Smooth muscle cell (in vitro differentiated cells): ENCODE results near the gene GRB7. TPM values are rescaled to one million over a fixed set of nuclear protein-coding genes. Genes with fewer than 3 reads are reported as not detected.

ENCODE experiments used
- DNase-seq: peaks from one replicate; lab custom pipeline; 2025; ENCODE audit not compliant: unreplicated experiment; lab: John Stamatoyannopoulos, UW
- H2AFZ ChIP-seq: fragments of 200-600 bp; sonication (generic); 2 replicates; pipeline ENCODE4 v1.6.0; 2016; ENCODE audit warnings: antibody characterized with exemption, low read depth, mild to moderate bottlenecking
- H3F3A ChIP-seq: fragments of 200-600 bp; sonication (generic); 2 replicates; pipeline ENCODE4 v1.6.0; 2017; ENCODE audit warnings: antibody characterized with exemption, low read depth
- H3K27ac ChIP-seq: fragments of 200-600 bp; sonication (generic); 2 replicates; pipeline ENCODE4 v1.5.1; 2016; ENCODE audit warnings: low read depth, mild to moderate bottlenecking
- H3K27me3 ChIP-seq: fragments of 200-600 bp; sonication (generic); 2 replicates; pipeline ENCODE4 v1.6.1; 2016; ENCODE audit warnings: low read depth, mild to moderate bottlenecking
- H3K36me3 ChIP-seq: fragments of 200-600 bp; sonication (generic); 2 replicates; pipeline ENCODE4 v1.5.1; 2016; ENCODE audit warnings: low read depth
- H3K4me1 ChIP-seq: fragments of 200-600 bp; sonication (generic); 2 replicates; pipeline ENCODE4 v1.5.1; 2016; ENCODE audit warnings: low read depth
- H3K4me2 ChIP-seq: fragments of 200-600 bp; sonication (generic); 2 replicates; pipeline ENCODE4 v1.6.0; 2016; ENCODE audit warnings: mild to moderate bottlenecking
- H3K4me3 ChIP-seq: fragments of 200-600 bp; sonication (generic); 2 replicates; pipeline ENCODE4 v1.5.1; 2016; ENCODE audit warnings: mild to moderate bottlenecking
- H3K79me2 ChIP-seq: fragments of 200-600 bp; sonication (generic); 2 replicates; pipeline ENCODE4 v1.6.0; 2016; ENCODE audit warnings: low read depth, mild to moderate bottlenecking
- H3K9ac ChIP-seq: fragments of 200-600 bp; sonication (generic); 2 replicates; pipeline ENCODE4 v1.6.0; 2016; ENCODE audit warnings: low read depth
- H3K9me3 ChIP-seq: fragments of 200-600 bp; sonication (generic); replicated peaks from 2 replicates; pipeline ENCODE4 v1.5.1; 2016; ENCODE audit warnings: low read depth
- H4K20me1 ChIP-seq: fragments of 200-600 bp; sonication (generic); 2 replicates; pipeline ENCODE4 v1.6.0; 2016; ENCODE audit warnings: low read depth
- CTCF ChIP-seq: fragments of 200-600 bp; sonication (generic); IDR thresholded peaks from 2 replicates; pipeline ENCODE4 v1.5.1; 2017; ENCODE audit warnings: borderline replicate concordance, mild to moderate bottlenecking, antibody characterized with exemption; ENCODE audit not compliant: insufficient read depth, poor library complexity, severe bottlenecking
- WGBS: methylation state at CpG from one replicate; pipeline ENCODE4 v1.1.7; 2016; ENCODE audit warnings: low lambda C conversion rate; 5-methylcytosine and 5-hydroxymethylcytosine counted together
- polyA plus RNA-seq: library from polyadenylated mRNA; unstranded; fragments of >200 nt; fragmentation: Nextera tagmentation; extraction: Ambion mirVana; gene quantifications from 2 replicates; pipeline ENCODE4 v1.2.1, GENCODE V29; 2016
- total RNA-seq: library from RNA; depleted of rRNA; stranded (reverse); fragments of >200 nt; gene quantifications from 2 replicates; pipeline ENCODE4 v1.2.3, GENCODE V29; 2014

The GRB7 gene
- total and polyA plus RNA-seq, 2 experiments from 2014 or later: 2.7 to 4.1 TPM

- no peak for TF ChIP-seq CTCF
- Histone ChIP-seq H3K9ac (no peak overlapping the region), H3K4me3 (no peak overlapping the region), H3F3A (no peaks in the 10 kb centered on the region), H4K20me1 (no peaks in the 10 kb centered on the region), H3K79me2 (no peaks in the 10 kb centered on the region), H3K27ac (no peak overlapping the region), H3K4me2 (no peak overlapping the region), H3K36me3 (no peaks in the 10 kb centered on the region), H3K4me1 (no peaks in the 10 kb centered on the region), H3K27me3 (peaks cover 18% of the 10 kb centered on the region), H2AFZ (no peak overlapping the region), H3K9me3 (no peaks in the 10 kb centered on the region)
- 93% methylated on average over 7 of the region's 7 CpGs for WGBS
- no peak for DNase-seq
Measured at GRCh38 chr17:39772987-39773934, 35.5 kb downstream of the GRB7 start.

- Histone ChIP-seq H2AFZ (no peak overlapping the region), H4K20me1 (no peaks in the 10 kb centered on the region), H3K9ac (no peak overlapping the region), H3K4me3 (no peak overlapping the region), H3F3A (no peaks in the 10 kb centered on the region), H3K9me3 (no peaks in the 10 kb centered on the region), H3K27me3 (peaks cover 18% of the 10 kb centered on the region), H3K79me2 (no peaks in the 10 kb centered on the region), H3K36me3 (no peaks in the 10 kb centered on the region), H3K27ac (no peak overlapping the region), H3K4me1 (no peaks in the 10 kb centered on the region), H3K4me2 (no peak overlapping the region)
- TF ChIP-seq CTCF: no peak
- no peak for DNase-seq
- 68% methylated on average over 4 of the region's 4 CpGs for WGBS
Measured at GRCh38 chr17:39774047-39774446, 36.3 kb downstream of the GRB7 start.

GRCh38 chr17:39775031-39775430, 37.3 kb downstream of the GRB7 start:
- TF ChIP-seq CTCF: no peak
- H3K79me2 ChIP-seq: no peaks in the 10 kb centered on the region
- no peak overlapping the region for H3K4me3 ChIP-seq
- no peak for DNase-seq
- 80% methylated on average over 2 of the region's 2 CpGs for WGBS
- peaks cover 18% of the 10 kb centered on the region for H3K27me3 ChIP-seq
- no peak overlapping the region for H3K27ac ChIP-seq
- H4K20me1 ChIP-seq: no peaks in the 10 kb centered on the region
- no peaks in the 10 kb centered on the region for H3K4me1 ChIP-seq
- no peaks in the 10 kb centered on the region for H3F3A ChIP-seq
- H2AFZ ChIP-seq: no peak overlapping the region
- H3K36me3 ChIP-seq: no peaks in the 10 kb centered on the region
- H3K4me2 ChIP-seq: no peak overlapping the region
- no peak overlapping the region for H3K9ac ChIP-seq
- no peaks in the 10 kb centered on the region for H3K9me3 ChIP-seq

GRCh38 chr17:39776252-39776651, 38.5 kb downstream of the GRB7 start:
- Histone ChIP-seq H3K4me2 (no peak overlapping the region), H3F3A (no peaks in the 10 kb centered on the region), H3K9me3 (no peaks in the 10 kb centered on the region), H3K79me2 (no peaks in the 10 kb centered on the region), H3K27me3 (peaks cover 18% of the 10 kb centered on the region), H2AFZ (no peak overlapping the region), H3K4me1 (no peaks in the 10 kb centered on the region), H3K36me3 (no peaks in the 10 kb centered on the region), H4K20me1 (no peaks in the 10 kb centered on the region), H3K9ac (no peak overlapping the region), H3K4me3 (no peak overlapping the region), H3K27ac (no peak overlapping the region)
- TF ChIP-seq CTCF: no peak
- no peak for DNase-seq
